Measurements from ENCODE around the gene NLGN3. TPM values are rescaled to one million over a fixed set of nuclear protein-coding genes. Genes with fewer than 3 reads are reported as not detected.
A peak's percentile ranks its signal among the peaks of the same experiment; 100 is the strongest.

The NLGN3 gene
- total RNA-seq, 2 donors from 2014 or later, result 1.1 to 1.8 TPM

GRCh38 chrX:71098302-71098701 is 46.3 kb upstream of the NLGN3 start:
- Histone ChIP-seq H3K9me3 (no peaks in the 10 kb centered on the region), H3K27ac (no peak overlapping the region), H3K4me3 (no peak overlapping the region), H3K36me3 (no peaks in the 10 kb centered on the region), H3K4me1 (ENCODE audit: control insufficient read depth in 1 of 2, low read depth in 2 of 2) (peaks cover 0 to 4% of the 10 kb centered on the region in 2 donors), H3K27me3 (replicated peaks; ENCODE audit: insufficient read depth) (no peaks in the 10 kb centered on the region)
- TF ChIP-seq CTCF (IDR thresholded peaks at IDR 0.05), result peak; percentile 24
- no peak for ATAC-seq (ENCODE audit: insufficient number of reproducible peaks, low FRiP score, low read depth)
- peak; percentile 15 for DNase-seq (ENCODE audit: low spot score)

- no peak overlapping the region for H3K4me3 ChIP-seq
- ATAC-seq (ENCODE audit: insufficient number of reproducible peaks, low FRiP score, low read depth) (no peak), DNase-seq (ENCODE audit: low spot score) (no peak)
- H3K27me3 ChIP-seq (replicated peaks; ENCODE audit: insufficient read depth), result no peaks in the 10 kb centered on the region
- H3K27ac ChIP-seq, result no peak overlapping the region
- peaks cover 0 to 4% of the 10 kb centered on the region in 2 donors for H3K4me1 ChIP-seq (ENCODE audit: control insufficient read depth in 1 of 2, low read depth in 2 of 2)
- TF ChIP-seq CTCF (IDR thresholded peaks at IDR 0.05), result no peak
- no peaks in the 10 kb centered on the region for H3K36me3 ChIP-seq
- no peaks in the 10 kb centered on the region for H3K9me3 ChIP-seq
Measured at GRCh38 chrX:71098951-71099506, 45.6 kb upstream of the NLGN3 start.

- DNase-seq (ENCODE audit: low spot score) (no peak), ATAC-seq (ENCODE audit: insufficient number of reproducible peaks, low FRiP score, low read depth) (no peak)
- Histone ChIP-seq H3K36me3 (no peaks in the 10 kb centered on the region), H3K27ac (no peak overlapping the region), H3K4me3 (no peak overlapping the region), H3K27me3 (replicated peaks; ENCODE audit: insufficient read depth) (no peaks in the 10 kb centered on the region), H3K9me3 (no peaks in the 10 kb centered on the region), H3K4me1 (ENCODE audit: control insufficient read depth in 1 of 2, low read depth in 2 of 2) (peaks cover 0 to 4% of the 10 kb centered on the region in 2 donors)
- no peak for TF ChIP-seq CTCF (IDR thresholded peaks at IDR 0.05)
Measured at GRCh38 chrX:71099736-71100135, 44.9 kb upstream of the NLGN3 start.

- H3K27me3 ChIP-seq (replicated peaks; ENCODE audit: insufficient read depth), result no peaks in the 10 kb centered on the region
- H3K27ac ChIP-seq, result no peak overlapping the region
- DNase-seq (ENCODE audit: low spot score) (no peak), ATAC-seq (ENCODE audit: insufficient number of reproducible peaks, low FRiP score, low read depth) (no peak)
- no peak overlapping the region for H3K4me3 ChIP-seq
- no peaks in the 10 kb centered on the region for H3K36me3 ChIP-seq
- TF ChIP-seq CTCF (IDR thresholded peaks at IDR 0.05), result no peak
- no peaks in the 10 kb centered on the region for H3K9me3 ChIP-seq
- H3K4me1 ChIP-seq (ENCODE audit: control insufficient read depth in 1 of 2, low read depth in 2 of 2), result no peaks in the 10 kb centered on the region
Measured at GRCh38 chrX:71100581-71101505, 43.8 kb upstream of the NLGN3 start.

DNA sequence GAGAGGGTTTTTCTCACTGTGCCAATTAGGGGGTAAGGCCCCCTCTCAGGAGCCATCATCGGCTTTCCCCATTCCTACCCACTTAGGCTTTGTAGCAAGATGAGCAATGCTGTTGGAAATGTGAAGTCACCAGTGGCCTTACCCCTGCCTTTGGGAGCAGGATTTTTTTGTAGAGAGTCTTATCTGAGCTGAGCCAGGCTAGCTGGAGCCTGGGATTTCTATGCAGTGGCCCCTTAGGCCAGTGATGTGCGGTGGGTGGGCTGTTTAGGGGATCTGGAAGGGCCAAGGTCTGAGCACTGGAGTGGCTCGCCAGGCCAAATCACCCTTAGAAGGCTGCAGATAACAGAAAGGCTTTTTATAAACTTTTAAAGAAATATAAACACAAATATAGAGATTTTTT is 42.3 kb upstream of the NLGN3 start:
- Histone ChIP-seq H3K4me3 (no peak overlapping the region), H3K36me3 (no peaks in the 10 kb centered on the region), H3K4me1 (ENCODE audit: control insufficient read depth in 1 of 2, low read depth in 2 of 2) (no peaks in the 10 kb centered on the region), H3K27me3 (replicated peaks; ENCODE audit: insufficient read depth) (no peaks in the 10 kb centered on the region), H3K27ac (no peak overlapping the region), H3K9me3 (no peaks in the 10 kb centered on the region)
- TF ChIP-seq CTCF (IDR thresholded peaks at IDR 0.05), result no peak
- no peak for ATAC-seq (ENCODE audit: insufficient number of reproducible peaks, low FRiP score, low read depth)
- DNase-seq (ENCODE audit: low spot score), result no peak

Data from thoracic aorta (tissue), 2 donors.